RWPE2 (cell line): ENCODE measurements around the gene PRKG1.

Experiments used
- ATAC-seq: fragments of 200-7000 bp; cut with Tn5 transposase; 3 replicates; pipeline ENCODE4 v1.9.1; 2021; ENCODE audit warnings: low read depth
- DNase-seq: peaks from one replicate; pipeline ENCODE4 v3.0.0-alpha.2; 2020; ENCODE audit warnings: low spot score
- H3K27ac ChIP-seq: fragments of 450-650 bp; 2 replicates; pipeline ENCODE4 v1.5.1; 2017; ENCODE audit warnings: mild to moderate bottlenecking; ENCODE audit not compliant: poor library complexity, severe bottlenecking
- H3K27me3 ChIP-seq: fragments of 250-450 bp; sonication (Bioruptor Pico); 2 replicates; pipeline ENCODE4 v1.5.1; 2021; ENCODE audit warnings: mild to moderate bottlenecking, moderate library complexity; ENCODE audit not compliant: insufficient read depth, poor library complexity, severe bottlenecking
- H3K36me3 ChIP-seq: fragments of 250-450 bp; sonication (Bioruptor Pico); 2 replicates; pipeline ENCODE4 v1.5.1; 2020; ENCODE audit warnings: low read depth, mild to moderate bottlenecking, moderate library complexity
- H3K4me1 ChIP-seq: fragments of 250-450 bp; sonication (Bioruptor Pico); 2 replicates; pipeline ENCODE4 v1.5.1; 2021; ENCODE audit warnings: mild to moderate bottlenecking, moderate library complexity; ENCODE audit not compliant: insufficient read depth, poor library complexity, severe bottlenecking
- H3K4me3 ChIP-seq: fragments of 250-450 bp; sonication (Bioruptor Pico); 2 replicates; pipeline ENCODE4 v1.5.1; 2021; ENCODE audit warnings: mild to moderate bottlenecking, moderate library complexity; ENCODE audit not compliant: severe bottlenecking
- H3K9me3 ChIP-seq: fragments of 250-450 bp; sonication (Bioruptor Pico); 2 replicates; pipeline ENCODE4 v1.5.1; 2021; ENCODE audit warnings: mild to moderate bottlenecking, moderate library complexity; ENCODE audit not compliant: severe bottlenecking
- CTCF ChIP-seq: fragments of 450-650 bp; IDR thresholded peaks from one replicate; pipeline ENCODE4 v1.5.1; 2017; ENCODE audit warnings: mild to moderate bottlenecking, moderate library complexity; ENCODE audit not compliant: poor library complexity, severe bottlenecking

The PRKG1 gene

GRCh38 chr10:52115823-52116222 lies 1041.5 kb downstream of the PRKG1 start:
- ATAC-seq: peak; percentile 69; the same call in 2 of the 3 replicates
- H3K4me1 ChIP-seq: peaks cover 4% of the 10 kb centered on the region

DNA sequence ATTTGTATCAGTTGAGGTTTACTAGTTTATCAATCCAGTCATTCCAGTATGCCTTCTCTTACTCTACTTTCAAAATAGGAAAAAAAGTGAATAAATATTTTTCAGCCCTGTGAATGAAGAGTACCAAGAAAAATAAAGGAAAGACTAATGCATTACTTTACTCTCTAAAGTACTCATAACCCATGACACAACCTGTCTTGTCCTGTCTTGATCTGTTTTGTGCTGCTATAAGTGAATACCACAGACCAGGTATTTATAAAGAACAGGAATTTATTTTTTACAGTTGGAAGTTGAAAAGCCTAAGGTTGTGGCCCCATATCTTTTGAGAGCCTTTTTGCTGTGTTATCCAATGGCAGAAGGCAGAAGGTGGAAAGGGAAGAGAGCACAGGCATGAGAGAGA lies 1045.2 kb downstream of the PRKG1 start:
- peaks cover 4% of the 10 kb centered on the region for H3K4me1 ChIP-seq
- no peak for TF ChIP-seq CTCF
- no peak; the same call in 2 of the 3 replicates for ATAC-seq

More at GRCh38 chr10:52115823-52116222, 1041.5 kb downstream of the PRKG1 start:
- Histone ChIP-seq H3K9me3 (no peaks in the 10 kb centered on the region), H3K4me3 (no peak overlapping the region), H3K27ac (no peak overlapping the region), H3K36me3 (no peaks in the 10 kb centered on the region), H3K27me3 (no peaks in the 10 kb centered on the region)
- TF ChIP-seq CTCF: no peak
- no peak for DNase-seq

DNA sequence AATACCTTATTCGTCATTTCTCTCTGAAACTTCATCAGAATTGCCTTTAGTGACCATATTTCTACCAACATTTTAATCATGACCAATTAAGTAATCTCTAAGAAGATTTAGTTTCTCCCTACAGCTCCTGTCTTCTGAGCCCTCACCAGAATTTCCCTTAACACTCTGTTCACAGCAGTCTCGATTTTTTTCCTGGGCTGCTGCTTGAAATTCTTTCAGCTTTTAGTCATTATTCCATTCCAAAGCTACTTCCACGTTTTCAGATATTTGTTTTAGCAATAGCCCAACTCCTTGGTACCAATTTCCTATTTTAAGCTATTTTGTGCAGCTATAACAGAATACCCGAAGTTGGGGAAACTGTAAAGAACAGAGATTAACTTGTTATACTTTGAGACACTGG lies 1047.4 kb downstream of the PRKG1 start:
- Histone ChIP-seq H3K36me3 (no peaks in the 10 kb centered on the region), H3K9me3 (no peaks in the 10 kb centered on the region), H3K27ac (no peak overlapping the region), H3K27me3 (no peaks in the 10 kb centered on the region), H3K4me3 (no peak overlapping the region), H3K4me1 (no peaks in the 10 kb centered on the region)
- TF ChIP-seq CTCF: no peak
- DNase-seq (no peak), ATAC-seq (no peak)

More for the DNA sequence above, 1045.2 kb downstream of the PRKG1 start:
- no peak overlapping the region for H3K27ac ChIP-seq
- no peaks in the 10 kb centered on the region for H3K27me3 ChIP-seq
- no peak for DNase-seq
- no peak overlapping the region for H3K4me3 ChIP-seq
- H3K36me3 ChIP-seq: no peaks in the 10 kb centered on the region
- no peaks in the 10 kb centered on the region for H3K9me3 ChIP-seq

DNA sequence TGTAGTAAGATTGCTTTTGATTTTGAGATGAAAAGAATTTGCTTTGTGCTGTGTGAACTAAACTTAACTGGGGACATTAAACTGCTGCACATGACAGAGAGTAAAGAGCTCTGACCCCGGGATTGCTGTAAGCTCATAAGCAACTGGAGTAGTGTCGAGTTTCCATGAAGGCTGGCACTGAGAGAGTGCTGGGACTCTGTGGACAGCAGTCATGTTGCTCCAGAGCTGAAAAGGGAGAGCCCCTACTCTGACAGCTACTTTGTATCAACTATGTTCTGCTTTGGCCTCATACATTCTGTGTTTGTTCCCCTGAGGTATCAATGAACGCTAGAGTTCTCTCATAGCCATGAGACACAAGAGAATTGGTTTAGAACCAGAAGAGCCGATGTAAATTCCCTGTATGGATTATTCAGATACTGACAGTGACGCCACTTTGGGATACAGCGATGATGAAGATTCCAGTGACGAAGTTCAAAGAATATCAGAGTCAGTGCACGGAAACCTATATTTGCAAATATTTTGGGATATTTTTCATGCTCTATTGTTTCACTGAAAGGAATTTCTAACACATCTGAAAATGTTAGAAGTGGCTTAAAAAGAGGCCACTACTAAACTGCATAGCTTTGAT lies 1053.9 kb downstream of the PRKG1 start:
- Histone ChIP-seq H3K27me3 (no peaks in the 10 kb centered on the region), H3K4me3 (no peak overlapping the region), H3K9me3 (no peaks in the 10 kb centered on the region), H3K4me1 (no peaks in the 10 kb centered on the region), H3K36me3 (no peaks in the 10 kb centered on the region), H3K27ac (no peak overlapping the region)
- TF ChIP-seq CTCF: no peak
- ATAC-seq: no peak
- DNase-seq: no peak

GRCh38 chr10:52129410-52130178 lies 1055.3 kb downstream of the PRKG1 start:
- DNase-seq (no peak), ATAC-seq (no peak)
- Histone ChIP-seq H3K4me1 (no peaks in the 10 kb centered on the region), H3K36me3 (no peaks in the 10 kb centered on the region), H3K4me3 (no peak overlapping the region), H3K9me3 (no peaks in the 10 kb centered on the region), H3K27me3 (peaks cover 7% of the 10 kb centered on the region), H3K27ac (no peak overlapping the region)
- no peak for TF ChIP-seq CTCF
